NCI-H526 (cell line): ENCODE measurements around the gene UPF3B.
A peak's percentile ranks its signal among the peaks of the same experiment; 100 is the strongest.
"Not testable (repeated sequence)": the region's sequence is repeated elsewhere in the genome, so short reads cannot be mapped to it uniquely, and the experiment has no call there.

ENCODE experiments used
- DNase-seq, 2 experiments: peaks; one replicate each; lab custom pipeline; 2025; lab: John Stamatoyannopoulos, UW

Gene UPF3B

DNA sequence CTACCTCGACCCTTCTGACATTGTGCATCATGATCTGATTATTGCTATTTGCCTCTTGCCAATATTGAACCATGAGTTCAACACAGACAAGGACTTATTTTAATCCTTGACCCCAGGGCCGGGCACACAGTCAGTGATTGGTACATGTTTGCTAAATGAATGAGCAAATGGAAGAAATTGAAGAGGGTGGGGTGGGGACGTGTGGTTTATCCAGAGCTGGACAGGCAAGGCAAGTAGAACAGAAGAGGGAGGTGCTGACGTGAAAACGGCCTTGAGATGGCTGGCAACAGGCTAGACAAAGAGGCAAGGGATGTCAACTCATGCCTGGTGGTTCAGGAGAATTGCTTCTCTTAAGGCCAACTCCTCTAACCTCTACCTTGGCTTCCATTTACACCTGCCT is 28.5 kb downstream of the UPF3B start:
- DNase-seq, result not testable (repeated sequence)

DNA sequence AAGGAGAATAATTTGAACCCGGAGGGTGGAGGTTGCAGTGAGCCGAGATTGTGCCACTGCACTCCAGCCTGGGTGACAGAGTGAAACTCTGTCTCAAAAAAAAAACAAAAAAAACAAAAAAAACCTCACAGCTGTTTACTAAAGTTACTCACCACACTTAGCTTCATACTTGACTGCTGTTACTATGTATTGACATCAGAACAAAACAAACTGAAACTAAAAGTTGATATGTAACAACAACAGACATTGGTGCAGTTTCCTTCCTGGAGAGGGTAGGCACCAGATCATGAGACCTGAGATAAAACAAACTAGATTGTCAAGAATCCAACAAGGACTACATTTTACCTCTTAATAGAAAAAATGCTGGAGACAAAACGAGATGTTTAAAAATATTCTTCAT is 31.1 kb downstream of the UPF3B start:
- DNase-seq, result not testable (repeated sequence)

DNA sequence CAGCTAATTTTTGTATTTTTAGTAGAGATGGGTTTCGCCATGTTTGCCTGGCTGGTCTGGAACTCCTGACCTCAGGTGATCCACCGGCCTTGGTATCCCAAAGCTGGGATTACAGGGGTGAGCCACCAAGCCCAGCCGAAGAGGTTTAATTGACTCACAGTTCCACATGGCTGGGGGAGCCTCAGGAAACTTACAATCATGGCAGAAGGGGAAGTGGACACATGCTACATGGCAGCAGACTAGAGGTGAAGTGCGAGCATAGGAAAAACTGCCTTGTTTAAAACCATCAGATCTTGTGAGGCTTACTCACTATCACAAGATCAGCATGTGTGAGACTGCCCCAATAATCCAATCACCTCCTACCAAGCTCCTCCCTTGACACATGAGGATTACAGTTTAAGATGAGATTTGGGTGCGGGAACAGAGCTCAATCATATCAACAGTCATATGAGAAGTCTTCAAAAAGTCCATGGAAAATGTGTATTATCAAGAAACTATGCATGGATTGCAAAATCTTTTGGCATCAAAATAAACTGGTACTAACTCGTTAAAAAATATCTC is 35.6 kb downstream of the UPF3B start:
- no peak for DNase-seq

DNA sequence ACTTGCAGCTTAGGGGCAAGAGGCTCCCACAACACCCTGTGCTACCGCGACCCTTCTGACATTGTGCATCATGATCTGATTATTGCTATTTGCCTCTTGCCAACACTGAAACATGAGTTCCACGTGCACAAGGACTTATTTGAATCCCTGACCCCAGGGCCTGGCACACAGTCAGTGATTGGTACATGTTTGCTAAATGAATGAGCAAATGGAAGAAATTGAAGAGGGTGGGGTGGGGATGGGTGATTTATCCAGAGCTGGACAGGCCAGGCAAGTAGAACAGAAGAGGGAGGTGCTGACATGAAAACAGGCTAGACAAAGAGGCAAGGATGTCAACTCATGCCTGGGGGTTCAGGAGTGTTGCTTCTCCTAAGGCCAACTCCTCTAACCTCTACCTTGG is 36.5 kb downstream of the UPF3B start:
- DNase-seq, result no peak

DNA sequence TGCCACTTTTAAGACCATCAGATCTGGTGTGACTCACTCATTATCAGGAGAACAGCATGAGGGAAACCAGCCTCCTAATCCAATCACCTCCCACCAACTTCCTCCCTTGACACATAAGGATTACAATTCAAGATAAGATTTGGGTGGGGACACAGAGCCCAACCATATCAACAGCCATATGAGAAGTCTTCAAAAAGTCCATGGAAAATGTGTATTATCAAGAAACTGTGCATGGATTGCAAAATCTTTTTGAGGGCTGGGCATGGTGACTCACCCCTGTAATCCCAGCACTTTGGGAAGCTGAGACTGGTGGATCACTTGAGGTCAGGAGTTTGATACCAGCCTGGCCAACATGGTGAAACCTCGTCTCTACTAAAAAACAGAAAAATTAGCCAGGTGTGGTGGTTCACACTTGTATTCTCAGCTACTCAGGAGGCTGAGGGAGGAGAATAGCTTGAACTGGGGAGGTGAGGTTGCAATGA is 43.5 kb downstream of the UPF3B start:
- DNase-seq, result no peak

DNA sequence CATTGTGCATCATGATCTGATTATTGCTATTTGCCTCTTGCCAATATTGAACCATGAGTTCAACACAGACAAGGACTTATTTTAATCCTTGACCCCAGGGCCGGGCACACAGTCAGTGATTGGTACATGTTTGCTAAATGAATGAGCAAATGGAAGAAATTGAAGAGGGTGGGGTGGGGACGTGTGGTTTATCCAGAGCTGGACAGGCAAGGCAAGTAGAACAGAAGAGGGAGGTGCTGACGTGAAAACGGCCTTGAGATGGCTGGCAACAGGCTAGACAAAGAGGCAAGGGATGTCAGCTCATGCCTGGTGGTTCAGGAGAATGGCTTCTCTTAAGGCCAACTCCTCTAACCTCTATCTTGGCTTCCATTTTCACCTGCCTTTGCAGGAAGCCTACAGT is 44.3 kb downstream of the UPF3B start:
- not testable (repeated sequence) for DNase-seq

DNA sequence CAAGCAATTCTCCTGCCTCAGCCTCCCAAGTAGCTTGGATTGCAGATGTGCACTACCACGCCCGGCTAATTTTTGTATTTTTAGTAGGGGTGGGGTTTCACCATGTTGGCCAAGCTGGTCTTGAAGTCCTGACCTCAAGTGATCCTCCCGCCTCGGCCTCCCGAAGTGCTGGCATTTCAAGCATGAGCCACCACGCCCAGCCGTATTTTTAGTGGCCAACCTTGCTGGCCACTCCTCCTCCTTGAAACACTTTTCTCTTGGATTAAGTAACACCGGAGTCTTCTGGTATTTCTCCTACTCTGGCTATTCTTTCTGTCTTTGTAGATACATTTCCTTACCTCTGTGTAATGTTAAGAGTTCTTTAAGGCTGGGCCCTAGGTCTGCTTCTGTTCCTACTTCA is 50.2 kb downstream of the UPF3B start:
- DNase-seq, result no peak

DNA sequence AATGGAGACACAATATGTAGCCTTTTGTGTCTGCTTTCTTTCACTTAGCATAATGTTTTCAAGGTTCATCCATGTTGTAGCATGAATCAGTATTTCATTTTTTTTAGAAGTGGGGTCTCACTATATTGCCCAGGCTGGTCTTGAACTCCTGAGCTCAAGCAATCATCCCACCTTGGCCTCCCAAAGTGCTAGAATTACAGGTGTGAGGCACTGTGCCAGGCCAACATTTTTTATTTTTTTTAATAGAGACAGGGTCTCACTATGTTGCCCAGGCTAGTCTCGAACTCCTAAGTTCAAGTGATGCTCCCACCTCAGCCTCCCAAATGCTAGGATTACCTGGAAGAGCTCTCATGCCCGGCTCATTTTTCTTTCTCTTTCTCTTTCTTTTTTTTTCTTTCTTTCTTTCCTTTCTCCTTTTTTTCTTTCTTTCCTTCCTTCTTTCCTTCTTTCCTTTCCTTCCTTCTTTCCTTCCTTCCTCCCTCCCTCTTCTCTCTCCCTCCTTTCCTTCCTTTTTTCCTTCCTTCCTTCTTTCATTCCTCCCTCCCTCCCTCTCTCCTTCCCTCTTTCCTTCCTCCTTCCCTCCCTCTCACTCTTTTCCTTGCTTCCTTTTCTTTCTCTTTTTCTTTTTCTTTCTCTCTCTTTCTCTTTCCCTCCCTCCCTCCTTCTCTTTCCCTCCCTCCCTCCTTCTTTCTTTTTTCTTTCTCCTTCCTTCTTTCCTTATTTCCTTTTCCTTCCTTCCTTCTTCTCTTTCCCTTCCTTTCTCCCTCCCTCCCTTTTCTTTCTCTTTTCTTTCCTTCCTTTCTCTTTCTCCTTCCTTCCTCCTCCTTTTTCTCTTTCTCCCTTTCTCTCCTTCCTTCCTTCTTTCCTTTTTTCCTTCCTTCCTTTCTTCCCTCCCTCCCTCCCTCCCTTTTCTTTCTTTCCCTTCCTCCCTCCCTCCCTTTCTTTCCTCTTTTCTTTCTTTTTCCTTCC is 51.2 kb downstream of the UPF3B start:
- DNase-seq, result no peak

DNA sequence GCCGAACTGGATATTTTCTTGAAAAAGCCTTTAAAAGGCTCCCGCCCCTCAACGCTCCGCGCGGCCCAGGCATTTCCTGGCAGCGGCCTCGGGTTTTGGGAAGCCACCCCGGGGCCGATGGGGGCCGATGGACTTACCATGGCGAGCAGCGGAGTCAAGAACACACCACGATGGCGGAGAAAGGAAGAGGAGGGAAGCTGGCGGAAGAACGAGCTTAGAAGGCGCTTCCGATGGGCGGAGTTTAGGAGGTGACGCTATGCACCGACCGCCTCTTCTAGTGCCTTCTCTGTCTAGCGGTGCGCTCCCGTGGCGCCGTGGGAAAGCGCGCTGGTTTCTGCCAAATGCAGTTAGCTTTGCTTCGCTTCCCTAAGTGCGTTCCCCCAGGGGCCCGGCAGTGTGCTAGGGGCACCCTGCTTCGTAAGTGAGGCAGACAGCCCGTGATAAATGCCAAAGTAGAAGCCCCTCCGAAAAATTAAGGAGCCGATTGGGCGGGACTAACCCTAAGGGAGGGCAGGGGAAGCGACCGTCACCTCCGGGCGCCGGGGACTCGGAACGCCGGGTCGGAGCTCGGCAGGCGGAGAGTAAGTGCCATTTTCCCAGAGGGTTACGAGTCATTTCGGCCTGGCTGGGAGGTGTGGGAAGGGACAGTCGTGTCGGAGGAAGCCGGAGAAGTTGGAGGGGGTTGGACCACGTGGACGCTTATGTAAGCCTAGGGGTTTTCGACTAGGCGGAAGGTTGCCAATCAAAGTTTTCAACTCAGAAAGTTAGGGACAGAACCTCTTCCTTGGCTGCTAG is 61.1 kb downstream of the UPF3B start, which contains the start of gene RPL39:
RPL39 (minus strand) TSS at position 194 of the 795 bp plus-strand sequence; CDS start at position 140, 54 bp downstream.
- DNase-seq, result peak; percentile 80 to 92

DNA sequence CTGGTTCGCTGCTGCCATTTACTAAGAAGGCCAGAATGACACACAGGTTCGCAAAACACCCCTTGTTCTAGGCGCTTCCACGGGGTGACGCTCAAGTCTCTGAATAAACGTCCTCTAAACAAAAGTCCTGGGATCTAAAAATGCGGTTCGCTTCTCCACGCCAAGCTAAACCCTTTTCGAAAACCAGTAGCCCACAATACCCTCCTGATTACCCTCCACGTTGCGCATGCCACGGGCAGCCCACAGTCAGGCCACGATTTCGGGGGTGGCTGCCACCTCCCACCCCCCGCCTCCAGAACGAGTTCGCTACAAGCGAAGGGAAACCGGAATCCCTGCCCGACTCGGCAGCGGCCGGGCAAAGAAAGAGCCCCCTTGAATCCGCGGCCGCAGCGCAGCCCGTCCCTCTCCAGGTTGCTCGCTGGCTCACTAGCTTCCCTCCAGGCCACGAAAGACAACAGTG is 61.8 kb downstream of the UPF3B start:
- peak in 1 of 2 experiments; percentile 43 for DNase-seq

DNA sequence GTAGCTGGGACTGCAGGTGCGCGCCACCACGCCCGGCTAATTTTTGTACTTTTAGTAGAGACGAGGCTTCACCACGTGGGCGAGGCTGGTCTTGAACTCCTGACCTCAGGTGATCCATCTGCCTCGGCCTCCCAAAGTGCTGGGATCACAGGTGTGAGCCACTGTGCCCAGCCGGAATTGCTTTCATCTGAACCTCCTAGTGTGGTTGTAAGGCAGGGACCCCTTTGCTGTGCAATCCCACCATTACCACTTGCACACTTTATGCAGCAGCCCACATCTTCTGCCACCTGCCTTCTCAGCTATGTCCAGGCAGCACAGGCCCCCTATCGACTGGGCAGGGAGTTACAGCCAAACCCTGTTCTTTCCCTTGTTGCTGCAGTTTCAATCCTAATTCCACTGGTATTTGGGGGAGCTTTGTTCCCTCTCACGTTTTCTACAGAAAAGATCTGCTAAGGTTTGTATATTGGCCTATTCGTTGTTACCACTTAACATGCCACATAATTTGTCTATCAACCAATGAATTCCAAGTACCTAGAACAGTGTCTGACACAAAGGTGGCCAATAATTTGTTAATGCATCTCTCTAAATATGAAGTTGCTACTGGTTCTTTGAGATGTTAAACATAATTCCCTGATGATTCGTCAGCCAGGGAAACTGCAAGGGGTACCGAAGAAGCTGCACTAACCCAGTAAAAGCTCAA is 67.9 kb downstream of the UPF3B start:
- peak in 1 of 2 experiments; percentile 21 for DNase-seq
